Peyer's patch (tissue), 4 donors: ENCODE measurements around the gene IL10.

Experiments
- POLR2A ChIP-seq, 2 donors: fragments of 450-650 bp; IDR thresholded peaks; one replicate each; pipeline ENCODE4 v1.5.1; 2017; ENCODE audit warnings: antibody characterized with exemption in 2 of 2, mild to moderate bottlenecking in 2 of 2, moderate library complexity in 2 of 2
- TF ChIP-seq, protein P1 (sequence below), 6 experiments: fragments of 450-650 bp in 4 of 6; fragments of 200-600 bp in 2 of 6; sonication (generic) in 1 of 6; IDR thresholded peaks; one replicate each; pipeline ENCODE4 v1.5.1; 2017 to 2019; ENCODE audit warnings: antibody characterized with exemption in 6 of 6, mild to moderate bottlenecking in 3 of 6, moderate library complexity in 1 of 6

GRCh38 chr1:206729050-206729449, 43.2 kb downstream of the IL10 start:
- no peak for TF ChIP-seq POLR2A (IDR thresholded peaks at IDR 0.05)
- TF ChIP-seq, protein P1, sequence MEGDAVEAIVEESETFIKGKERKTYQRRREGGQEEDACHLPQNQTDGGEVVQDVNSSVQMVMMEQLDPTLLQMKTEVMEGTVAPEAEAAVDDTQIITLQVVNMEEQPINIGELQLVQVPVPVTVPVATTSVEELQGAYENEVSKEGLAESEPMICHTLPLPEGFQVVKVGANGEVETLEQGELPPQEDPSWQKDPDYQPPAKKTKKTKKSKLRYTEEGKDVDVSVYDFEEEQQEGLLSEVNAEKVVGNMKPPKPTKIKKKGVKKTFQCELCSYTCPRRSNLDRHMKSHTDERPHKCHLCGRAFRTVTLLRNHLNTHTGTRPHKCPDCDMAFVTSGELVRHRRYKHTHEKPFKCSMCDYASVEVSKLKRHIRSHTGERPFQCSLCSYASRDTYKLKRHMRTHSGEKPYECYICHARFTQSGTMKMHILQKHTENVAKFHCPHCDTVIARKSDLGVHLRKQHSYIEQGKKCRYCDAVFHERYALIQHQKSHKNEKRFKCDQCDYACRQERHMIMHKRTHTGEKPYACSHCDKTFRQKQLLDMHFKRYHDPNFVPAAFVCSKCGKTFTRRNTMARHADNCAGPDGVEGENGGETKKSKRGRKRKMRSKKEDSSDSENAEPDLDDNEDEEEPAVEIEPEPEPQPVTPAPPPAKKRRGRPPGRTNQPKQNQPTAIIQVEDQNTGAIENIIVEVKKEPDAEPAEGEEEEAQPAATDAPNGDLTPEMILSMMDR (IDR thresholded peaks at IDR 0.05): no peak
